DND-41 (cell line): ENCODE results near the gene AHSA1.

ENCODE experiments used
- EZH2 ChIP-seq: IDR thresholded peaks from 3 replicates; pipeline ENCODE4 v1.6.1; 2012; ENCODE audit warnings: borderline replicate concordance, low read depth, mild to moderate bottlenecking, moderate library complexity, low read length, inconsistent platforms; ENCODE audit not compliant: severe bottlenecking
- TF ChIP-seq, protein P1 (sequence below): IDR thresholded peaks from 2 replicates; pipeline ENCODE4 v1.5.1; 2012; ENCODE audit warnings: borderline replicate concordance, low read length, moderate library complexity, mild to moderate bottlenecking; ENCODE audit not compliant: poor library complexity, severe bottlenecking; ENCODE audit errors: extremely low read depth

GRCh38 chr14:77485256-77485655 lies 27.4 kb downstream of the AHSA1 start:
- TF ChIP-seq, protein P1, sequence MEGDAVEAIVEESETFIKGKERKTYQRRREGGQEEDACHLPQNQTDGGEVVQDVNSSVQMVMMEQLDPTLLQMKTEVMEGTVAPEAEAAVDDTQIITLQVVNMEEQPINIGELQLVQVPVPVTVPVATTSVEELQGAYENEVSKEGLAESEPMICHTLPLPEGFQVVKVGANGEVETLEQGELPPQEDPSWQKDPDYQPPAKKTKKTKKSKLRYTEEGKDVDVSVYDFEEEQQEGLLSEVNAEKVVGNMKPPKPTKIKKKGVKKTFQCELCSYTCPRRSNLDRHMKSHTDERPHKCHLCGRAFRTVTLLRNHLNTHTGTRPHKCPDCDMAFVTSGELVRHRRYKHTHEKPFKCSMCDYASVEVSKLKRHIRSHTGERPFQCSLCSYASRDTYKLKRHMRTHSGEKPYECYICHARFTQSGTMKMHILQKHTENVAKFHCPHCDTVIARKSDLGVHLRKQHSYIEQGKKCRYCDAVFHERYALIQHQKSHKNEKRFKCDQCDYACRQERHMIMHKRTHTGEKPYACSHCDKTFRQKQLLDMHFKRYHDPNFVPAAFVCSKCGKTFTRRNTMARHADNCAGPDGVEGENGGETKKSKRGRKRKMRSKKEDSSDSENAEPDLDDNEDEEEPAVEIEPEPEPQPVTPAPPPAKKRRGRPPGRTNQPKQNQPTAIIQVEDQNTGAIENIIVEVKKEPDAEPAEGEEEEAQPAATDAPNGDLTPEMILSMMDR = no peak
- TF ChIP-seq EZH2 = no peak
